ENCODE results near the gene CSTPP1.
"Not testable (repeated sequence)": the region's sequence is repeated elsewhere in the genome, so short reads cannot be mapped to it uniquely, and the experiment has no call there.

CSTPP1 gene

DNA sequence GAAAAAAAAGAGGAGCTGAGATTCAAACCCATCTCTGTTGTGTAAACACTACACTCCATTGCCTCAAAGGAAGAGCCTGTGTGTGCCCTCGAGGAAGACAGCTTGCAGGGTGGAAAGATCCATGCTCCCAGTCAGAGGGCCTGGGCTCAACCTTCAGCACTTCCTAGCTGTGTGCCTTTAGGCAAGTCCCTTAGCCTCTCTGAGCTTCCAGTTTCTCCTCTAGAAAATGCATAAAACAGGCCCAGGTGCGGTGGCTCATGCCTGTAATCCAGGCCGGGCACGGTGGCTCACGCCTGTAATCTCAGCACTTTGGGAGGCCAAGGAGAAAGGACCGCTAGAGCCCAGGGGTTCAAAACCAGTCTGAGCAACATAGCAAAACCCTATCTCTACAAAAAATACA is 244.7 kb downstream of the CSTPP1 start:
- no peak for DNase-seq (ENCODE audit: low read depth)

DNA sequence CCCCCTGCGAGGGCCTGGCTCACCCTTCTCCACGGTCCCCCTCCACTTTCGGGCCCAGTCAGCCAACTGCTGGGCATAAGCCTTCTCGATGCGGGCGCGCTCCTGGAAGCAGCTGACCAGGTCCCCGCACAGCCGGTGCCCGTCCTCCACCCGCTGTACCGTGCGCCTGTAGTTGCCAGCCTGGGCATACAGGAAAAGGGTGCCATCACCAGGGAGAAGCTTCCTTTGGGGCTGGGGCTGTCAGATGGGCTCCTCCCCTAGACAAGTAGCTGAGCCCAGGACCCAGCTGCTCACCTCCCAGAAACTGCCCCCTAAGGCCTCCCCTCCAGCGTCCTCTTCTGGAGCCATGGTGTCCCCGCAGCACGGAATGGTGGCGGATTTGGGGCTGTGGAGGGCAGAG is 245.8 kb downstream of the CSTPP1 start:
- DNase-seq (ENCODE audit: low read depth) = no peak

DNA sequence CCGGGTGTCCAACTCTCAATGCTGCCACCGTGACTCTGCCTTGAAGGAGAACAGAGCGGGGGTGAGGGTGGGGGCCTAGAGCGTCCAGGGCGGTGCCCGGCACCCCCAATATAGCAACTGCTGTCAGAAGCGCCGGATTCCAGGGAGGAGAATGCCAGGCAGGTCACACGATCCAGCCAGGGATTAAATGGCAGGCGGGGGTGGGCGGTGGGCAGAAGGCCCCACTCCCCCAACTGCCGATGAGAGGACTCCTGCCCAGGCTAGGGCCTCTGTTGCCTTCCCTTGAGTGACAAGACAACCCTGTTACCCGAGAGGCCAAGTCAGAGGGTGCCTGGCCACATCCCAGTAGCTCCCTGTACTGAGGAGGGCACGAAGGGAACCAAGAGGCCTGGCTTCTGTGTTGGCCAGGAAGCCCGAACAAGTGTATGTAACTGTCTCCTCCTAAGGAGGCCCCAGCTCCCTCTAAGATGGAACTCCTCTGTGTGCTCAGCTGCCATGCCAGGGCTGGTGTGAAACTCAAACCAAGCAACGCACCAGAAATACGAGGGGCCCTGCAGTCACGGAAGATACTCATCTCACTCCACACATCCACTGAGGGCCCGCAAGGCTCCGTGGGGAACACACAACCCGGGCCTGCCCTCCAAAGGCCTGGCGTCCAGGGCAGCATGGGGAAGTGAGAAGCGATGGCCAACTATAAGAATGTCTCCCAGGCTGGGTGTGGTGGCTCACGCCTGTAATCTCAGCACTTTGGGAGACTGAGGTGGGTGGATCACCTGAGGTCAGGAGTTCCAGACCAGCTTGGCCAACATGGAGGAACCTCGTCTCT is 246.7 kb downstream of the CSTPP1 start:
- DNase-seq (ENCODE audit: low read depth) = no peak

DNA sequence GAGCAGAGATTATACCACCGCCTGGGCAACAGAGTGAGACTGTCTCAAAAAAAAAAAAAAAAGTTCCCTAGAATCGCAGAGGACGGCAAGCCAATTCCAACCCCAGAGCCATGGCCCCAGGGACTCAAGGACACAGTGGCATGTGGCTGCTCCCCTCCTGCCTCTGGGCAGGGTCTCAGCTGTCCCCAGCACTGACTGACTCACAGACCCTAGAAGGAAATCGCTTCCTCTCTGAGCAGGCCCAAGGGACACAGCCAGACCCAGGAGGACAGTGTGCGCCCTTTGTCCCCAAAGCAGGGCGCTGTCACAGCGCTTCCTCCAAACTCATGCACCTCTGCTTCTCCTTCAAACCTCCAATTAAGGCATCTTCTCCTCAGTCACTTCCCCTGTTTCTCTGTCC is 247.4 kb downstream of the CSTPP1 start:
- DNase-seq (ENCODE audit: low read depth) = no peak

DNA sequence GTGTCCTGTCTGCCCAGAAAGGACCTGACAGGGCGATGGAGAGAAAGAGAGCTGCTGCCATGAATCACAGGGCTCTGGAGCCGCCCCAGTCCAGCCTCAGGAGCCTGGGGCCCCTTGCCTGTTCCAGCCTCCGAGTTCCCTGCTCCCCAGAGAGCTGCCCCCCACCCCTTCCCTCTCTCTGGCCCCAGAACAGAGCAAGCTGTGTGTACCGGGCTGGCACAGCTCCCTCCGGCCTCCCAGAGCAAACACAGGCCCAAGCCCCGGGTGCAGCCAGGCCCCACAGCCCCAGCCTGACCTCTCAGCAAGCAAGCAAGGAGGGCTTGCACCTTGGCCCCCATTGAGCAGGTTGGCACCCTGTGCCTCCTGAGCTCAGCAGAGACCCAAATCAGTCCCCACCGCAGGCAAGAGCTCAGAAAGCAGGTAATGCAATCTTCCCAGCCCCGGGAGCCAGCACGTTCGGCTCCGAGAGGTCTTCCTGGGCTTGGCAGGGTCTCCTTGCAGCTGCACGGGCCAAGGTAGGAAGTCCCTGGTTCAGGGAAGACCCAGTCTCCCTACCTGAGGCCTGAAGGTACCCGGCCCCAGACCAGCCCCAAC is 248.2 kb downstream of the CSTPP1 start:
- no peak for DNase-seq (ENCODE audit: low read depth)

DNA sequence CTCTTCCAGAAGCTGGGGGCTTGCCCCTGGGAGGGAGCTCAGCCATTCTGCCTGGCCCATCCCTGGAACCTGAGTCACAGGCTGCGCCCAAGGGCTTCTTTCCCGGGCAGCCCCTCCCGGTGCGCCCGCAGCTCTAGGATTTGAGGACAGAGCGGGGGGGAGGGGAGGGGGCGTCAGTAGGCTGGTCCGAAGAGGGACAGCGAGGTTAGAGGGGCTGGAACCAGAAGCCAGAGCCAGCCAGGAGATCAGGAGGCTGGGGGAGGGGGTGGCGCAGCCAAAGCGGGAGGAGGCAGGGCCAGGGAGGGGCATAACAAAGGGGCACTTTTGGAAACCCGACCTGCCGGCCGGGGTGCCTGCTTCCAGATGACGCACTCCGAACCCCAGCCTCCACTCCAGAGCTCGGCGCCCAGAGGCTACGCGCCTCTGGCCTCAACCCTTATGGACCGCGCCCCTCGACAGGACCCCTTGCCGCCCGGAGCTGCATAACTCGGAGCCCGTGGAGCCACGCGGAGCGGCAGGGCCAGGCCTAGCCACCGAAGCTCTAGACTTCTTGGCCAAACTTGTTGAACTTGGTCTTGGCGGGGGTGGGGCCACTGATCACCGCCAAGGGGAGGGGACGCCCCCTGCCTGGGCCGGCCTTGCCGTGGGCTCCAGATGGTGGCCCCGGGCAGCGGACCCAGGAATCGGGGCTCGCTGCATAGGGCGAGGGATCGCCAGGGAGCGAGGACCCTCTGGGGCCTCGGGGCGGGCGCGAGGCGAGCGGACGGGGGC is 248.9 kb downstream of the CSTPP1 start:
- no peak for DNase-seq (ENCODE audit: low read depth)

DNA sequence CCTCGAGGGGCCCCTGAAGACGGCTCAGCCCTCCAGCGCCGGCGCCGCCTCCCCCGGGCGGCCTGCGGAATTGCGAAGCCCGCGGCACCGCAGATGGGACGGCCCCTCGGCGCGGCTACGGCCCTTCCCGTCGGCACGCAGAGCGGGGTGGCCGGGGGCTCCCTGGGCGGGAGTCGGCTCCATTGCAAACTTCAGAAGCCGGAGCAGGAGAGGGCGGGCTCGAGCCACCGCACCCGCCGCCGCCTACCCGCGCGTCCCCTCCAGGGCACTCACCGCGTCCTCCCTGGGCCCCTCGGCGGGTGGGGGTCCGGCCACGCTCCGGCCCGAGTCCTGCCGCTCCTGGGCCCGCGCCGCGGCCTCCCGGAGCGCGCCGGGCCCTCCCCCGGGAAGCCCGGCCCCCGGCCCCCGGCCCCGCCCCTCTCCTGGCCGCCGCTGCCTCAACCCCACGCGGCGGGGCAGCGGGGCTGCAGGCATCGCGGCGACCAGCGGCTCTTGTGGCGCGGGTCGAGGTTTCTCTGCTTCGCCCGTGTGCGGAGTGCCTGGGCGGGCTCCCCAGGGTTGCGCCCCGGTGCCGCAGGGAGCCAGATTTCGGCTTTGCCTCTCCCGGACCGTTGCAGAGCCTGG is 249.6 kb downstream of the CSTPP1 start, which contains the start of gene PACSIN3:
Gene PACSIN3 (minus strand): TSS at position 359 of the 624 bp plus-strand sequence. CDS start 3,707 bp downstream, outside the sequence.
- DNase-seq (ENCODE audit: low read depth) = peak; percentile 24

DNA sequence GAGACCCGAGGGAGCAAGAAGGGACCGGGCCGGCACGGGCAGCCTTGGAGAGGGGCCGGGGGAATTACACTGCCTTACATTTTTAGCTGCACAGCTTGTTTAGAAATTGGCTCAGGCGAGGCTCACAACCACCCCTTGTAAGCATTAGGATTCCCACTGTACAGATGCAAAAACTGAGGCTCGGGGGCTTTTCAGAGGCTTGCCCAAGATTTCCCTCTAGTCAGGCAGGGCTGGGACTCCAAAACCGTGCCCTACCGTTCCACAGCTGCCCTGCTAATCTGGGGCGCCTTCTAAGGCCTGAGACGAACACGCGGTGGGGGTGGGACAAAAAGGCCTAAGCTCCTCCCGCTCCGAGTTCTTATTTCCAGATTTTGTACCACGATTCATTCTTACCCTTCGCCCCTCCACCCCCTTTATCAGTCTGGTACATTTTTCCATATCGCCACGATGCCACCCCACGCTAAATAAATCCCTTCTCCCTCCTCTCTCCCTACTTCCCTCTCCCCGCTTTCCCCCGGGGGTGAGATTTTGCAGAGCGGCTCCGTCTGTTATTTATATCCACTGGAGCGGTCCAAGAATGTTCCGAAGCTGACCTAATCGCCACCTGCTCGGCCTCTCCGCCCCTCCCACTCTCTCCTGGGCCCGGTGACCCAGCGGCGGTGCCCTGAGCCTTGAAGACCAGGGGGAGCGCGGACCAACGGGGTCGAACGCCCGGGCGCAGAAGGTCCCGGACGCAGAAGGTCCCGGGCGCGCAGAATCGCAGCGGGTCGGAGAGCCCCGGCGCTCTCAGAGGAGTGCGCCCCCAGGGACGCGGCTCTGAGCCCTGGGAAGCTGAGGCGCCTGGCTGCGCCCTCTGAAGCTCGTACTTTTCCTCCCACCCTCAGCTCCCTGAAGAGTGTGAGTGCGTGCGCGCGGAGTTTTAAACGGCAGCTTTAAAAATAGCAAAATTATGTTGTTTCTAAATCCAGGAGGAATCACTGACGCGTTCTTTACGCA is 250.4 kb downstream of the CSTPP1 start:
- DNase-seq (ENCODE audit: low read depth) = peak; percentile 27

DNA sequence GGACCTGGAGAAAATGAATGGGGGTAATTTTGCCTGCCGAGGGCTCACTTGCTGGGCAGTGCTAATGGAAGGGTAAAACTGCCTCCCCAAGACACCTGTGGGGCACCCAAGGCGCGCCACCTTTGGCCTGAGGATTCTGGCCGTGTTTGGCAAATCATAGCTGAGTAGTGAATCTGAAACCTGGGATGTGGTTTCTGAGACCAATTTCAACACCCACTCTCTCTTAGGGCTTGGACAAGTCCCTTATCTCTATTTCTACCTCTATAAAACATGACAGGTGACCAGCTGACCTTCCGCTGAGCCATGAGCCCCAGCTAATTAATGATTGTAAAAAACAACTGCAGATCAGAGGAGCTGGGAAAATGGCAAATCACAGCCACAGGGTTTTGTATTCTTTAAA is 251.2 kb downstream of the CSTPP1 start:
- no peak for DNase-seq (ENCODE audit: low read depth)

DNA sequence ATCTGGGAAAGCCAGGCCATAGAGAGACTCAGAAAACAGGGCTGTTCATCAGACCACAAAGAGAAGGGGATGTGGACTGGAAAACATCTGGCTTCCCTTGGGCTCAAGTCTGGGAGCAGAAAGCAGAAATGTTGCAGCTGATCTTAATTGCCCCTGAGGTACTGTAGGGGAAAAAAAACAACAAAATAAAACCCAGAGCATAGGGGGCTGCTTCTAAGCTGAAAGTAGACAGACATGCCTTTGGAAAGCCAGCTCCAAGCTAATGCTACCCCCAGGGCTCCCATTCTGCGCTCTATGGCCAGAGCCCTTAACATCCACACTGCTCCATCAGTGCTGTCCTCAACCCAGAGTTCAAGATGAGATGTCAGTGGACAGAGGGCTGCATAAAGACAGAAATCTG is 251.7 kb downstream of the CSTPP1 start:
- DNase-seq (ENCODE audit: low read depth) = no peak

DNA sequence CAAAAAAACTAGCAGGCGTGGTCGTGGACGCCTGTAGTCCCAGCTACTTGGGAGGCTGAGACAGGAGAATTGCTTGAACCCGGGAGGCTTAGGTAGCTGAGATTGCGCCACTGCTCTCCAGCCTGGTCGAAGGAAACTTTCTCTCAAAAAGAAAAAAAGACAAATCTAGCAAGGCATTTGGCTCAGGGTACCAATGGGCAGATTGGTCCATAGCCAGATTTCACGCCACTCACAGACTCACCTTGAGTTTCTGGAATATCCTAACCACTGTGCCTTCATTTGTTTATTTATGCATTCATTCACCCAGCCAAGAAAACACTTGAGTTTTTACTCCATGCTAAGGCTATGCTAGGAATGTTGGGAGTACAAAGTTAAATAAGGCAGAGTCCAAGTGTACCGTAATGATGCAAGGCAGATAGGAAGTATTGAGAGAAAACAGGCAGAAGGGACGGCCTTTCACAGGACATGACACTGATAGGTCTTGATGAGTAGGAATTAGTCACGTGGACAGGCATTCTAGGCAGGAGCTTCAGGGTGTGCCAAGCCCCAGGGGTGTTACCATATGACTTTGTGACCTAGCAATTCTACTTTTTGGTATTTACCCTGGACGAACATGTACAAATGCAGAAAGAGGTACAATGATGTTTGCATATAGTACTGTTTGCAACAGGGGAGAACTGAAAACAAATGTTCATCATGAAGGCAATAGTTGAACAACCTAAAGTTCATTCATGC is 252.7 kb downstream of the CSTPP1 start:
- no peak for DNase-seq (ENCODE audit: low read depth)

DNA sequence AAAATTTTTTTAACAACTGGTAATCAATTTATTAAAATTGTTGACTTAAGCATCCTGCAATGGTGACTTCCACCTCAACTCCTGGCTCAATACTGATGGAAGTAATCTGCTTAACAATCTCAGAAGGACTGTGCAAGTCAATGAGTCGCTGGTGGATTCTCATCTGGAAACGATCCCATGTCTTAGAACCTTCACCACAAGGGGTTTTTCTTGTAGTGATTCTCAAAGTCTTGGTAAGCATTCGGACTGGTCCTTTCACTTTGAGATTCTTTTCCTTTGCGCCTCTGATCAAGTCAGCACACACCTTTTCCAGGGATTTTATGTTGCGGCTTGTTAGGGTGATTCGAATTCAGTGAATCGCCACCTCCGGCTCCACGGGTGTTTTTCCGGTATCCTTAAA is 254.6 kb downstream of the CSTPP1 start:
- DNase-seq (ENCODE audit: low read depth) = not testable (repeated sequence)

DNA sequence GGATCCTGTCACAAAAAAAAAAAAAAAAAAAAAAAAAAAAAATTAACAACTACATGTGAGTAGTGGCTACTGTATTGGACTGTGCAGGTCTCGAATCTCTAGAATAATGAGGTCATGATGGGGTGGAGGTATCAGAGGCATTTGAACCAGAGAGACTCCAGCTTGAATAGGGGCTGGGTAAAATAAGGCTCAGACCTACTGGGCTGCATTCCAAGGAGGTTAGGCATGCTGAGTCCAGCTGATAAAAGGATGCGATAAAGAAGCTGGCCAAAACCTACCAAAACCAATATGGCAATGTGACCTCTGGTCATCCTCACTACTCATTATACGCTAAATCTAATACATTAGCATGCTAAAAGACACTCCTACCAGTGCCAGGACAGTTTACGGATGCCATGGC is 255.6 kb downstream of the CSTPP1 start:
- DNase-seq (ENCODE audit: low read depth) = no peak

DNA sequence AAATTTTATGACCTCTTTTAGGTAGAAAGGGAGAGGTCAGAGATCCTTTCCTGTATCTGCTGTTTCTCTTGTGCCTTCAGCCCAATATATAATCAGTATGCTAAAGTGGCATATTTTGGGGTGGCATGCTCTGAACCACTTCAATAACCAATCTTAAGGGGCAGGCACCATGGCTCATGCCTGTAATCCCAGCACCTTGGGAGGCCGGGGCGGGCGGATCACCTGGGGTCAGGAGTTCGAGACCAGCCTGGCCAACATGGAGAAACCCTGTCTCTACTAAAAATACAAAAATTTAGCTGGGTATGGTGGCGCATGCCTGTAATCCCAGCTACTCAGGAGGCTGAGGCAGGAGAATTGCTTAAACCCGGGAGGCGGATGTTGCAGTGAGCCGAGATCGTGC is 261.6 kb downstream of the CSTPP1 start:
- not testable (repeated sequence) for DNase-seq (ENCODE audit: low read depth)

DNA sequence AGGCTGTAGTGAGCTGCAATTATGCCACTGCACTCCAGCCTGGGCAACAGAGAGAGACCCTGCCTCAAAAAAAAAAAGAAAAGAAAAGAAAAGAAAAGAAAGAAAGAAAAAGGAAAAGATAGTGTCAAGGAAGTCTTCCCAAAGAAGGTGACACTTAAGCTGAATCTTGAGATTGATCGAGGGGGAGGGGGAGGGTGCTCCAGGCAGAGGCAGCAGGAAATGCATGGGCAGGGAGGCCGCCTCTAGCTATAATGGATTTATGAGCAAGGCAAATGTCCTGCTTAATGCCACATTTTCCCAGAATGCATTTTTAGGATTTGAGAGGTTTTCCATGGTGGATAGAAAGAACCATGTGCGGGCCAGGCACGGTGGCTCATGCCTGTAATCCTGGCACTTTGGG is 264.5 kb downstream of the CSTPP1 start:
- DNase-seq (ENCODE audit: low read depth) = no peak

DNA sequence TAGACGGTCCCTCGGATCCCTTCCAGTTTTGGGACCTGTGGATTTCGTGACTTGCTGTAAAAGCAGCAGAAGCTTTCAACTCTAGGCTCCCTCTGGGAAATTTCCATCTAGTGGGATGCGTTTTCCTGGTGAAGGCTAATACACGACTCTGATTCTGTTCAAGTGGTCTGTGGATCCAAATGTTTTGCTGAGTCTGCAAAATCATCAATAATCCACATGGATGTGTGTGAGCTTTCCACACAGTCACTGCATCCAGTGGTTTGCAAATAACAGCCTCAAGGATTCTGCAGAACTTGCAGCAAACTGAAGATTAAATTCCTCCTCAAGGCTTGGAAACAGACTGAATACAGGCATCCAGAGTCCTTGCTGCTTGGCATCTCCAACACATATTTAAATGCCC is 266.0 kb downstream of the CSTPP1 start:
- DNase-seq (ENCODE audit: low read depth) = no peak

DNA sequence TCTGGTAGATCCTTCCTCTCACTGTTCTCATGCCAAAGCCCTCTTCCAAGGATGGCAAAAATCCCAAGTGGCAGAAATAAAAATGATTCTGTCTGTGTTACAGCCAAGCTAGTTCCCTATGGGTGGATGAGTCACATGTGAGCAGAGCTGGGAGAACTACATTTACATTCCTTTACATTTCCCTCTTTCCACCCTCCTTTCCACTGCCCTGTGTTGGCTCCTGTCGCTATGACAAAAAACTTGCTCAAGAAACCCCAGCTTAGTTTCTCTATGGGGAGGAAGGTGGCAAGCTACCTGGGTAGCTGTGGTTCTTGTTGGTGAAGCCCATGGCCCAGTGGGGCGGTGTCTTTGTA is 268.1 kb downstream of the CSTPP1 start:
- no peak for DNase-seq (ENCODE audit: low read depth)

DNA sequence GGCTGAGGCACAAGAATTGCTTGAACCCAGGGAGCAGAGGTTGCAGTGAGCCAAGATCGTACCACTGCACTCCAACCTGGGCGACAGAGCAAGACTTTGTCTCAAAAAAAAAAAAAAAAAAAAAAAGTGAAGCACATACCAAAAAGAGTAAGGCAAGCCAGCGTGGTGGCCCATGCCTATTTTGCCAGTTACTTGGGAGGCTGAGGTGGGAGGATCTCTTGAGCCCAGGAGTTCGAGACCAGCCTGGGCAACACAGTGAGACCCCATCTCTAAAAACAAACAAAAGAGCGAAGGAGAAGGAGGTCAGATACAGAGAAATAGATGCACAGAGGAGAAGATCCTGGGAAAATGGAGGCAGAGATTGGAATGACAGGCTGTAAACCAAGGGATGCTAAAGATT is 270.0 kb downstream of the CSTPP1 start:
- not testable (repeated sequence) for DNase-seq (ENCODE audit: low read depth)

DNA sequence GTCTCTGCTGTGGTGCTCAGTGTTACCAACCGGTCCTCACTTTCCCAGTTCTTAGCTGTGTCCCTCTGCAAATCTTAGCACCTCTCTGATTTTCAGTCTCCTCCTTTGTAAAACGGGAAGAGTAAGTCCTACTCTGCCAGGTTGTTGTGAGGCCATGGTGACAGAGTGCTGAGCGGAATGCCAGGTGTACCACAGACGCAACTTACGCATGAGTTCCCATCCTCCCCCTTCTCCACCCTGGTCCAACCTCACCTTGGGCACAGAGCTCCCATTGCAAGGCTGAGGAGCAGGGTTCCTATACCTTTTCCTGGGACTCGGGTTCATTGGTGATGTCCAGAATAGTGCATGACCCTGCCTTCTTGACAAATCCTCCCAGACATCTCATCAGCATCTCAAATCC is 270.9 kb downstream of the CSTPP1 start:
- no peak for DNase-seq (ENCODE audit: low read depth)

DNA sequence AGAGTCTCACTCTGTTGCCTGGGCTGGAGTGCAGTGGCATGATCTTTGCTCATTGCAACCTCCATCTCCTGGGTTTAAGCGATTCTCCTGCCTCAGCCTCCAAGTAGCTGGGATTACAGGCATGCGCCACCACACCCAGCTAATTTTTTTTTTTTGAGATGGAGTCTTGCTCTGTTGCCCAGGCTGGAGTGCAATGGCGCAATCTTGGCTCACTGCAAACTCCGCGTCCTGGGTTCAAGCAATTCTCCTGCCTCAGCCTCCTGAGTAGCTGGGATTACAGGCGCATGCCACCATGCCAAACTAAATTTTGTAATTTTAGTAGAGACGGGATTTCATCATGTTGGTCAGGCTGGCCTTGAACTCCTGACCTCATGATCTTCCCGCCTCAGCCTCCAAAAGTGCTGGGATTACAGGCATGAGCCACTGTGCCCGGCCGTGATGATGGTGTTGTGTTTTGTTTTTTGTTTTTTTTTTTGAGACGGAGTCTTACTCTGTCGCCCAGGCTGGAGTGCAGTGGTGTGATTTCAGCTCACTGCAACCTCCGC is 271.5 kb downstream of the CSTPP1 start:
- DNase-seq (ENCODE audit: low read depth) = not testable (repeated sequence)
